Measurements from ENCODE around the gene YBX3. TPM values are rescaled to one million over a fixed set of nuclear protein-coding genes. Genes with fewer than 3 reads are reported as not detected.
A peak's percentile ranks its signal among the peaks of the same experiment; 100 is the strongest.

The YBX3 gene
- total RNA-seq, 6 donors from 2014 or later = 216 to 360 (median 287) TPM

DNA sequence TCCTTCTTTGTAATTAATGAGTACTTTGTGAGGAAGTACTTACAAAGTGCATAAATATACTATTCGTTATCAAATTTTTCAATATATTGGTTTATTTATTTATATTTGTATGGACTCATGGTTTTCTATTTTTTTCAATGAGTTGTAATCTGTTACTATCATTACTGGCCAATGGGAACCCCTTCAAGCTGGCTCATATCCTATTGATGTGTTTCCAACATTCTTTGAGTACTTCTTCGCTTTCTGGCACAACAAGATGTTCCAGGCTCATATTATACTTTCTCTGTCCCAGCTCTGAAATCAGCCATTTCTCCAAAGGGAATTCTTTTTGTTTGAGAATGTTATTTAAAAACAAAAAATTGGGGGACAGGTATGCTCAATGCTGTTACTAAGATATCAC, 17.5 kb downstream of the YBX3 start:
- WGBS, 2 donors = 46 to 79% methylated on average over 2 of the region's 2 CpGs
- DNase-seq (no peak), ATAC-seq (ENCODE audit: low FRiP score in 2 of 2) (peak in 1 of 2 donors; percentile 51)
- Histone ChIP-seq H3K9me3 (no peaks in the 10 kb centered on the region), H3K27me3 (no peaks in the 10 kb centered on the region), H3K4me1 (no peaks in the 10 kb centered on the region), H3K36me3 (peaks cover 12 to 98% (median 57%) of the 10 kb centered on the region in 4 donors), H3K4me3 (no peak overlapping the region), H3K27ac (no peak overlapping the region)
- TF ChIP-seq, protein P1, sequence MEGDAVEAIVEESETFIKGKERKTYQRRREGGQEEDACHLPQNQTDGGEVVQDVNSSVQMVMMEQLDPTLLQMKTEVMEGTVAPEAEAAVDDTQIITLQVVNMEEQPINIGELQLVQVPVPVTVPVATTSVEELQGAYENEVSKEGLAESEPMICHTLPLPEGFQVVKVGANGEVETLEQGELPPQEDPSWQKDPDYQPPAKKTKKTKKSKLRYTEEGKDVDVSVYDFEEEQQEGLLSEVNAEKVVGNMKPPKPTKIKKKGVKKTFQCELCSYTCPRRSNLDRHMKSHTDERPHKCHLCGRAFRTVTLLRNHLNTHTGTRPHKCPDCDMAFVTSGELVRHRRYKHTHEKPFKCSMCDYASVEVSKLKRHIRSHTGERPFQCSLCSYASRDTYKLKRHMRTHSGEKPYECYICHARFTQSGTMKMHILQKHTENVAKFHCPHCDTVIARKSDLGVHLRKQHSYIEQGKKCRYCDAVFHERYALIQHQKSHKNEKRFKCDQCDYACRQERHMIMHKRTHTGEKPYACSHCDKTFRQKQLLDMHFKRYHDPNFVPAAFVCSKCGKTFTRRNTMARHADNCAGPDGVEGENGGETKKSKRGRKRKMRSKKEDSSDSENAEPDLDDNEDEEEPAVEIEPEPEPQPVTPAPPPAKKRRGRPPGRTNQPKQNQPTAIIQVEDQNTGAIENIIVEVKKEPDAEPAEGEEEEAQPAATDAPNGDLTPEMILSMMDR (IDR thresholded peaks at IDR 0.05) = no peak
- no peak for TF ChIP-seq POLR2A (IDR thresholded peaks at IDR 0.05)
- no peak for TF ChIP-seq POLR2AphosphoS5 (IDR thresholded peaks at IDR 0.05)
- no peak for TF ChIP-seq EP300 (IDR thresholded peaks at IDR 0.05)

DNA sequence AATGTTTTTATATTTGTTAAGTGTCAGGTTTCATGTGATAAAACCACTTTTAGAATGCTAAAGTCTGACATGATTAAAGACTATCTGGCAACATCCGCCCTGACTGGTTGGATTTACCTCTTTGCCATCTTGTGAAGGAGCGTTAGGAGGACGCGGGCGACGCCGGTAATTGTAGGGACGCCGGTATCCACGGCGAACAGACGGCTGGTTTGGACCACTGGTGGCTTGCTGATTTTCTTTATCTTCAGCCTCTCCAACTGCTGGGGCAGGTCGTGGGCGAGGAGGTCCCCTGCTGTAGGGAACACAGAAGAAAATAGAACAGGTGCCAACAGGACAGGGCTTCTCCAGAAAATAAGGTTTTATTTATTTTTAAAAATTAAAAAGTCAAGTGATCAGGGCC, 21.3 kb downstream of the YBX3 start:
- H3K27ac ChIP-seq = peak overlapping the region in 1 of 4 donors; percentile 11
- no peaks in the 10 kb centered on the region for H3K9me3 ChIP-seq
- no peak overlapping the region for H3K4me3 ChIP-seq
- no peak for ATAC-seq (ENCODE audit: low FRiP score in 2 of 2)
- H3K4me1 ChIP-seq = no peaks in the 10 kb centered on the region
- TF ChIP-seq, protein P1 (IDR thresholded peaks at IDR 0.05) = no peak
- TF ChIP-seq EP300 (IDR thresholded peaks at IDR 0.05) (no peak), POLR2AphosphoS5 (IDR thresholded peaks at IDR 0.05) (no peak), POLR2A (IDR thresholded peaks at IDR 0.05) (no peak)
- no peaks in the 10 kb centered on the region for H3K27me3 ChIP-seq
- peaks cover 17 to 98% (median 59%) of the 10 kb centered on the region in 4 donors for H3K36me3 ChIP-seq
- peak in 1 of 2 donors; percentile 44 for DNase-seq
- WGBS, 2 donors = 93 to 97% methylated on average over 14 of the region's 14 CpGs

DNA sequence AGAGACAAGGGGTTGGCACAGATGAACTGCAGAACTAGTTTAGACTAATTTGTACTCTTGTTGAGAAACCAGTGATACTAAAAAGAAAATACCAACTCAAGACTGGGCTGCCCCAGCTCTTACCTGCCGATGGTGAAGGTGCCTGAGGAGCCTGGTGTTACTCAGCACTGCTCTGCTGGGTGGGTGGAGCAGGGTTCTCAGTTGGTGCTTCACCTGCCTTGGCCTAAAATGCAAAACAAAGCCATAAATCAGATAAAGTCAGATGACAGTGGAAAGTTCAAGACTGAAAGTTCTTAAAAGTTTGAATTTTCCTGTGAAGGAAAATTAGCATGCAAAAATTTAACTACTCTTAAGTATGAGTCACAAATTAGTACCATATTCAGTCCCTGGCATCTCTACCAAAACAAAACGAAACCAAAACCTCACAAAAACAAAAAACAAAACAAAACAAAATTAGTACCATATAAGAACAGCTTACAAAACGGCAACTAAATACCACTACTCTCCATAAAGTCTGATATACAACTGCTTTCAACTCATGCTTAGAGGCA, 21.9 kb downstream of the YBX3 start:
- WGBS, 2 donors = 62 to 65% methylated on average over 3 of the region's 3 CpGs
- no peaks in the 10 kb centered on the region for H3K9me3 ChIP-seq
- H3K27me3 ChIP-seq = no peaks in the 10 kb centered on the region
- TF ChIP-seq POLR2AphosphoS5 (IDR thresholded peaks at IDR 0.05) (no peak), EP300 (IDR thresholded peaks at IDR 0.05) (no peak), POLR2A (IDR thresholded peaks at IDR 0.05) (no peak)
- TF ChIP-seq, protein P1 (IDR thresholded peaks at IDR 0.05) = no peak
- H3K4me1 ChIP-seq = no peaks in the 10 kb centered on the region
- ATAC-seq (ENCODE audit: low FRiP score in 2 of 2) = no peak
- DNase-seq = no peak
- peaks cover 17 to 96% (median 59%) of the 10 kb centered on the region in 4 donors for H3K36me3 ChIP-seq
- H3K27ac ChIP-seq = peak overlapping the region in 1 of 4 donors; percentile 11
- H3K4me3 ChIP-seq = no peak overlapping the region

DNA sequence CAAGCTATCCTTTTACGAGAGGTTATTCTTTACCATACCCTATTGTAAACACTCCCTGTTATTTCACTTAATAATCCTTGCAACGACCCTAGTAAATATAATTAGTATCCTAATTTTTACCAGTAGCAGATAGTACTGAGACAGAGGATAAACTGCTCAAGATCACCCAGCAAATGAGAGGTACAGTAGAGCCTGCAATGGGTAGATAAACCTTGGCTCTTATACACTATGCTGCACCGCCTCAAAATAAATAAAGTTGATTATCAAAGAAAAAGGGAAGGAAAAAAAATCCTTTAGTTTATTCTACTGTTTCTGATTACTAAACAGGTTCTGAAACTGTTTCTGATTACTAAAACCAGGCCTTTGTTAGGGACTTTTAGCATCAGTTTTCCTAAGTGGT, 22.5 kb downstream of the YBX3 start:
- no peaks in the 10 kb centered on the region for H3K27me3 ChIP-seq
- TF ChIP-seq EP300 (IDR thresholded peaks at IDR 0.05) (no peak), POLR2AphosphoS5 (IDR thresholded peaks at IDR 0.05) (no peak), POLR2A (IDR thresholded peaks at IDR 0.05) (no peak)
- TF ChIP-seq, protein P1 (IDR thresholded peaks at IDR 0.05) = no peak
- WGBS, 2 donors = 87 to 88% methylated on average over 3 of the region's 3 CpGs
- H3K4me1 ChIP-seq = no peaks in the 10 kb centered on the region
- ATAC-seq (ENCODE audit: low FRiP score in 2 of 2) (no peak), DNase-seq (no peak)
- H3K4me3 ChIP-seq = no peak overlapping the region
- no peaks in the 10 kb centered on the region for H3K9me3 ChIP-seq
- no peak overlapping the region for H3K27ac ChIP-seq
- peaks cover 17 to 93% (median 59%) of the 10 kb centered on the region in 4 donors for H3K36me3 ChIP-seq

DNA sequence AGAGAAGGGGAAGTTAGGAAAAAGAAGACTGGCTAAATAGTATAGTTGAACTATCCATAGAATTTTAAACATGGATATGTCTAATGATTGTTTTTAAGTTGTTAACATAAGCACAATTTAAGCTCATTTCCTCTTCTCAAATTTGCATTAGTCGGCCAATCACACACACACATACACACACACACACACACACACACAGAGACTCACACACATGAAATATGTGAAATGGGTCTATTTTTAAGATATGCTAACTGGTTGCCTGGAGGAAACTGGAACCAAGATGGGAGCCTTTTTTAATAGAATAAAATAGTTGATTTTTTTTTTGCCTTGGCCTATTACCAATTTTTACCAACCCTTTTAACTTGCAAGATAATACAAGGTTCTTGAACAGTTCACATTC, 25.3 kb downstream of the YBX3 start:
- peaks cover 17 to 74% (median 46%) of the 10 kb centered on the region in 4 donors for H3K36me3 ChIP-seq
- H3K27me3 ChIP-seq = no peaks in the 10 kb centered on the region
- H3K4me1 ChIP-seq = no peaks in the 10 kb centered on the region
- WGBS, 2 donors = 79 to 86% methylated on average over 1 of the region's 1 CpG
- no peak overlapping the region for H3K4me3 ChIP-seq
- TF ChIP-seq POLR2AphosphoS5 (IDR thresholded peaks at IDR 0.05) = no peak
- TF ChIP-seq, protein P1 (IDR thresholded peaks at IDR 0.05) = no peak
- TF ChIP-seq EP300 (IDR thresholded peaks at IDR 0.05) = no peak
- no peak for TF ChIP-seq POLR2A (IDR thresholded peaks at IDR 0.05)
- H3K9me3 ChIP-seq = no peaks in the 10 kb centered on the region
- DNase-seq = no peak
- ATAC-seq (ENCODE audit: low FRiP score in 2 of 2) = no peak
- no peak overlapping the region for H3K27ac ChIP-seq

All from upper lobe of left lung (tissue), 6 donors.